SU-DHL-6 (cell line): Measurements from ENCODE around the gene SPC25.
"Not testable (repeated sequence)": the region's sequence is repeated elsewhere in the genome, so short reads cannot be mapped to it uniquely, and the experiment has no call there.

Source experiments
- H2AFZ ChIP-seq: fragments of 200-600 bp; sonication (generic); 2 replicates; pipeline ENCODE4 v1.6.1; 2014; ENCODE audit warnings: low read depth, mild to moderate bottlenecking, moderate library complexity, mixed read lengths, antibody characterized with exemption, low read length; ENCODE audit not compliant: severe bottlenecking
- H3F3A ChIP-seq: fragments of 200-600 bp; shearing (Covaris generic); 2 replicates; pipeline ENCODE4 v1.6.0; 2016; ENCODE audit warnings: antibody characterized with exemption, mild to moderate bottlenecking; ENCODE audit not compliant: insufficient read depth
- H3K27ac ChIP-seq: fragments of 200-600 bp; sonication (generic); 2 replicates; pipeline ENCODE4 v1.5.1; 2016; ENCODE audit warnings: low read depth, mild to moderate bottlenecking, low read length, moderate library complexity, mixed read lengths
- H3K27me3 ChIP-seq: fragments of 200-600 bp; sonication (generic), shearing (Covaris generic); 2 replicates; pipeline ENCODE4 v1.6.0; 2014; ENCODE audit warnings: mild to moderate bottlenecking, low read length
- H3K36me3 ChIP-seq: fragments of 200-600 bp; sonication (generic); 2 replicates; pipeline ENCODE4 v1.6.1; 2014; ENCODE audit warnings: mild to moderate bottlenecking, low read length, mixed read lengths
- H3K4me2 ChIP-seq: fragments of 300-600, 200-600 bp; shearing (Covaris generic), sonication (generic); 2 replicates; pipeline ENCODE4 v1.6.0; 2014; ENCODE audit warnings: low read length, low read depth, mild to moderate bottlenecking; ENCODE audit not compliant: poor library complexity, severe bottlenecking
- H3K4me3 ChIP-seq: fragments of 200-600 bp; sonication (generic); 2 replicates; pipeline ENCODE4 v1.5.1; 2014; ENCODE audit warnings: antibody characterized with exemption, low read length, mild to moderate bottlenecking, mixed read lengths; ENCODE audit not compliant: insufficient read depth, poor library complexity, severe bottlenecking
- H3K79me2 ChIP-seq: fragments of 200-600 bp; sonication (generic); 2 replicates; pipeline ENCODE4 v1.6.1; 2014; ENCODE audit warnings: mild to moderate bottlenecking, low read length, moderate library complexity; ENCODE audit not compliant: insufficient read depth
- H3K9ac ChIP-seq: fragments of 200-600 bp; sonication (generic); 2 replicates; pipeline ENCODE4 v1.7.0; 2014; ENCODE audit warnings: mild to moderate bottlenecking, low read length
- H3K9me2 ChIP-seq: fragments of 200-600 bp; sonication (generic); replicated peaks from 2 replicates; pipeline ENCODE4 v1.6.1; 2014; ENCODE audit warnings: low read length; ENCODE audit not compliant: insufficient read depth
- H3K9me3 ChIP-seq: fragments of 200-600 bp; sonication (generic); 2 replicates; pipeline ENCODE4 v1.6.1; 2014; ENCODE audit warnings: low read length, mixed read lengths; ENCODE audit not compliant: insufficient read depth
- H4K20me1 ChIP-seq: fragments of 200-600 bp; sonication (generic); 2 replicates; pipeline ENCODE4 v1.6.1; 2014; ENCODE audit warnings: low read depth, mild to moderate bottlenecking, antibody characterized with exemption, low read length, moderate library complexity, mixed read lengths
- CTCF ChIP-seq: fragments of 200-600 bp; sonication (generic); IDR thresholded peaks from one replicate; pipeline ENCODE4 v1.5.1; 2017; ENCODE audit warnings: antibody characterized with exemption, mild to moderate bottlenecking, low read length, moderate library complexity; ENCODE audit not compliant: insufficient read depth, poor library complexity, severe bottlenecking
- EZH2phosphoT487 ChIP-seq: fragments of 200-600 bp; sonication (generic), shearing (Covaris generic); conservative IDR thresholded peaks from 2 replicates; pipeline ENCODE4 v1.6.1; 2018; ENCODE audit warnings: mild to moderate bottlenecking, antibody characterized with exemption, low read length, moderate library complexity, mixed read lengths

Gene SPC25

GRCh38 chr2:168889635-168890005 is 610 bp downstream of the SPC25 start:
- H3K9me2 ChIP-seq: no peaks in the 10 kb centered on the region
- peak overlapping the region; percentile 56 for H3K27ac ChIP-seq
- TF ChIP-seq CTCF: no peak
- no peak for TF ChIP-seq EZH2phosphoT487
- H3K27me3 ChIP-seq: no peaks in the 10 kb centered on the region
- peak overlapping the region; percentile 94 for H3K4me3 ChIP-seq
- H2AFZ ChIP-seq: peak overlapping the region; percentile 96
- peak overlapping the region; percentile 78 for H3K4me2 ChIP-seq
- no peaks in the 10 kb centered on the region for H4K20me1 ChIP-seq
- peaks cover 5% of the 10 kb centered on the region; the same call in 1 of the 2 replicates for H3K36me3 ChIP-seq
- H3K9me3 ChIP-seq: no peaks in the 10 kb centered on the region
- no peaks in the 10 kb centered on the region for H3F3A ChIP-seq
- peaks cover 38% of the 10 kb centered on the region for H3K79me2 ChIP-seq
- peak overlapping the region; percentile 95 for H3K9ac ChIP-seq

DNA sequence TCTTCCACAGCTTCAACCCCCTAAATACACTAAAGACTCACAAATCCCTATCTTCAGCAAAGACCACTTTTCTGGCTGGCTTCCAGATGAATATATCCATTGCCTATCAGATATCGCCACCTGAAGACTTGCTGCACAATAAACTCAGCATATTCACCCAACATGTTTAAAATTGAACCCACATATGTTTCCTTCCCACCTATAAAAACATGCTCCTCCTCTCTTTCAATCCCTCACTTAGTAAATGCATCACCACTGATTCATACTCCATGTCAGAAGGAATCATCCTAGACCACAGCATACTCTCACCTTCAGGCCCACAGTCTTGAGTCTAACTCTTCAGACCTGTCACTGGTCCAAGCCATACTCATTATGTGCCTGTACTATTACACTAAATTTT is 5.3 kb downstream of the SPC25 start:
- Histone ChIP-seq H3K9me3 (no peaks in the 10 kb centered on the region), H4K20me1 (0 out of 2 replicates have a peak, but pooled peaks cover 3% of the 10 kb centered on the region), H3K27me3 (no peaks in the 10 kb centered on the region), H3K27ac (no peak overlapping the region), H2AFZ (no peak overlapping the region), H3F3A (no peaks in the 10 kb centered on the region), H3K9ac (no peak overlapping the region), H3K4me2 (no peak overlapping the region), H3K9me2 (no peaks in the 10 kb centered on the region), H3K79me2 (peaks cover 71% of the 10 kb centered on the region), H3K4me3 (no peak overlapping the region), H3K36me3 (peaks cover 10% of the 10 kb centered on the region; the same call in 1 of the 2 replicates)
- TF ChIP-seq EZH2phosphoT487: no peak
- TF ChIP-seq CTCF: no peak

GRCh38 chr2:168882163-168882562 is 8.1 kb downstream of the SPC25 start:
- not testable (repeated sequence) for H3K9ac ChIP-seq, H3F3A ChIP-seq, H3K36me3 ChIP-seq, H3K27ac ChIP-seq, H3K9me3 ChIP-seq, H3K9me2 ChIP-seq, H2AFZ ChIP-seq, H3K27me3 ChIP-seq, H4K20me1 ChIP-seq, H3K4me2 ChIP-seq, H3K4me3 ChIP-seq
- peaks cover 78% of the 10 kb centered on the region for H3K79me2 ChIP-seq

- peaks cover 55% of the 10 kb centered on the region for H3K79me2 ChIP-seq
- no peak overlapping the region for H3K9ac ChIP-seq
- no peak overlapping the region for H3K27ac ChIP-seq
- H3K9me2 ChIP-seq: no peaks in the 10 kb centered on the region
- no peaks in the 10 kb centered on the region for H3F3A ChIP-seq
- no peak for TF ChIP-seq EZH2phosphoT487
- TF ChIP-seq CTCF: no peak
- peaks cover 5% of the 10 kb centered on the region; the same call in 1 of the 2 replicates for H4K20me1 ChIP-seq
- peaks cover 53% of the 10 kb centered on the region for H3K36me3 ChIP-seq
- no peaks in the 10 kb centered on the region for H3K9me3 ChIP-seq
- H3K4me3 ChIP-seq: no peak overlapping the region
- no peaks in the 10 kb centered on the region for H3K27me3 ChIP-seq
- H2AFZ ChIP-seq: no peak overlapping the region
- no peak overlapping the region for H3K4me2 ChIP-seq
Observed at GRCh38 chr2:168874368-168875054, 15.7 kb downstream of the SPC25 start.

DNA sequence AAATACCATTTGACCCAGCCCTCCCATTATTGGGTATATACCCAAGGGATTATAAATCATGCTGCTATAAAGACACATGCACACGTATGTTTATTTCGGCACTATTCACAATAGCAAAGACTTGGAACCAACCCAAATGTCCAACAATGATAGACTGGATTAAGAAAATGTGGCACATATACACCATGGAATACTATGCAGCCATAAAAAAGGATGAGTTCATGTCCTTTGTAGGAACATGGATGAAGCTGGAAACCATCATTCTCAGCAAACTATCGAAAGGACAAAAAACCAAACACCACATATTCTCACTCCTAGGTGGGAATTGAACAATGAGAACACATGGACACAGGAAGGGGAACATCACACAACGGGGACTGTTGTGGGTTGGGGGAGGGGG is 19.4 kb downstream of the SPC25 start:
- H3K27me3 ChIP-seq, H4K20me1 ChIP-seq, H2AFZ ChIP-seq, H3K4me3 ChIP-seq, H3K27ac ChIP-seq, H3K9me2 ChIP-seq, H3K9me3 ChIP-seq, H3F3A ChIP-seq, H3K9ac ChIP-seq, H3K4me2 ChIP-seq: not testable (repeated sequence)
- H3K79me2 ChIP-seq: peaks cover 21% of the 10 kb centered on the region; the same call in 1 of the 2 replicates
- peaks cover 37% of the 10 kb centered on the region for H3K36me3 ChIP-seq
